NCI-H128 (cell line): ENCODE data around the gene SLC7A8.

Experiments
- DNase-seq: peaks from one replicate; lab custom pipeline; 2025; ENCODE audit not compliant: unreplicated experiment; lab: John Stamatoyannopoulos, UW

Gene SLC7A8

GRCh38 chr14:23183158-23183470 lies 346 bp downstream of the SLC7A8 start:
- DNase-seq: no peak

GRCh38 chr14:23182372-23183157 lies 895 bp downstream of the SLC7A8 start:
- DNase-seq: no peak

DNA sequence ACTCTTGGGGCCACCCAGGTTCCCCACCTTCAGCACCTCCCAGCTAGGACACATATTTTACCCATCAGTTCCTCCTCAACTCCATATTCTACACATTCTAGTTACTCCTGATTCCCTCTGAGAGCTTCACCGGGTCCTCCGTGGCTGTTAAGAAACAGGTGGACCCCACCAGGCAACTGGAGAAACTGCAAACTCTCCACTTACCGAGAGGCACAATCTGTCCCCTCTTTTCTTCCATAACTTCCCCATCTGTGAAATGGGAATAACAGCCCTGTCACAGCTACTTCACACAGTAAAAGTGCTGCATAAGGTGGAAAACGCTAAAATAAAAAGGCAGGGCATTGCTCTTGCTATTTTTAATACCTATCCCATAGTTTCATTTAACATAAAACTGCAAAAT lies 1.5 kb downstream of the SLC7A8 start:
- no peak for DNase-seq

GRCh38 chr14:23181453-23181852 lies 2.0 kb downstream of the SLC7A8 start:
- no peak for DNase-seq

- DNase-seq: no peak
These were observed 6.3 kb downstream of the SLC7A8 start for GRCh38 chr14:23177181-23177580.

DNA sequence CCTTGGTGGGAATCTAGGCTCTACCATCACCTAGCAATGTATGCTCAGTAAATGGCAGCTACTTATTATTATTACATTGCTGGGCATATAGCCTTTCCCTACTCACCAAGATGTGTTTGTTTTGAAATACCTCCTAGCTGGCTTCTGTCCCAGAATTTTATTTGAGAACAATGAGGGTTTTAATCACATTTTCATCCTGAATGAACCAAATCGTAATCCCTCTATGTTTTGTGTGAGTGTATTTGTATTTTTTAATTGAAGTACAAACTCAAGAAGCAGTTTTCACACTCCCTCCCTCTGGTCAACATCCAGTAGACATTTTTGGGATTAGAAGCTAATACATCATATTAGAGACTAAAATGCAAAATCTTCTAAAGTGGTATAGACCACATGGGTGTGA lies 7.6 kb downstream of the SLC7A8 start:
- DNase-seq: no peak

- DNase-seq: no peak
These were observed 8.9 kb downstream of the SLC7A8 start for GRCh38 chr14:23174296-23175184.

GRCh38 chr14:23173796-23174195 lies 9.7 kb downstream of the SLC7A8 start:
- DNase-seq: no peak

DNA sequence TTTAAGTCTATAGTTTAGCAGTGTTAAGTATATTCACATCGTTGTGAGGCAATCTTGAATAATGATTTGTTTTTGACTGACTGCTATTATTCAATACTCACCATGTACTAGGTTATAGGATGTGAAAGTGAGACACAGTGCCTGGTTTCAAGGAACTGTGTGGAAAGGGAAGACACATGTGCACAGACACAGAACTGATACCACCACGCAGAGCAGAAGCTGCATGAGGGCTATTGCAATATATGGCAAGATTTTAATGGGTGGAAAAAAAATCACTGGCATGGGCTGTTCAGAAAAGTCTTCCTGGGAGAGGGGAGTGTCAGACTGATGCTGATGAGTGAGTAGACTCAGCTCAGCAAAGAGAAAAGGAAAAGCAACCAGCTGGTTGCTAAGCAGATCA lies 10.4 kb downstream of the SLC7A8 start:
- DNase-seq: no peak

- no peak for DNase-seq
These were observed 10.9 kb downstream of the SLC7A8 start for GRCh38 chr14:23172574-23172973.

DNA sequence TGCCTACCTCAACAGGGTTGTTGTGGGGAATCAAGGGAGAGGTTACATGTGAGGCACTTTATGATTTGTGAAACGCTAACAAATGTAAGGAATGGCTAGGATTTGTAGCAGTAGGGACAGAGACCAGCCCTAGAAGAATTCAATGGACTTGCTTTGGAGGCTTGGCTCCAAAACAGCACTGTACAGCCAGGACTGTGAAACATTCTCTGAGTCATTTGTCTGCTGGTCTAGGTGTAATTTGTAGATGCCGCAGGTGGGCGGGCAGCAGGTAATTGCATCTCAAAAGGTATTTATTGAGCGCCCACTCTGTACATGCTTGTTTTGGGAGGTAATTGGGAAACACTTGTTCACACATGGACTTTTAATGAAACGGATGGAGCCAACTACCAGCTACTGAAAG lies 11.4 kb downstream of the SLC7A8 start:
- DNase-seq: no peak

GRCh38 chr14:23171222-23171975 lies 12.1 kb downstream of the SLC7A8 start:
- DNase-seq: no peak

GRCh38 chr14:23169622-23170021 lies 13.8 kb downstream of the SLC7A8 start:
- no peak for DNase-seq

GRCh38 chr14:23168246-23168645 lies 15.2 kb downstream of the SLC7A8 start:
- DNase-seq: no peak

DNA sequence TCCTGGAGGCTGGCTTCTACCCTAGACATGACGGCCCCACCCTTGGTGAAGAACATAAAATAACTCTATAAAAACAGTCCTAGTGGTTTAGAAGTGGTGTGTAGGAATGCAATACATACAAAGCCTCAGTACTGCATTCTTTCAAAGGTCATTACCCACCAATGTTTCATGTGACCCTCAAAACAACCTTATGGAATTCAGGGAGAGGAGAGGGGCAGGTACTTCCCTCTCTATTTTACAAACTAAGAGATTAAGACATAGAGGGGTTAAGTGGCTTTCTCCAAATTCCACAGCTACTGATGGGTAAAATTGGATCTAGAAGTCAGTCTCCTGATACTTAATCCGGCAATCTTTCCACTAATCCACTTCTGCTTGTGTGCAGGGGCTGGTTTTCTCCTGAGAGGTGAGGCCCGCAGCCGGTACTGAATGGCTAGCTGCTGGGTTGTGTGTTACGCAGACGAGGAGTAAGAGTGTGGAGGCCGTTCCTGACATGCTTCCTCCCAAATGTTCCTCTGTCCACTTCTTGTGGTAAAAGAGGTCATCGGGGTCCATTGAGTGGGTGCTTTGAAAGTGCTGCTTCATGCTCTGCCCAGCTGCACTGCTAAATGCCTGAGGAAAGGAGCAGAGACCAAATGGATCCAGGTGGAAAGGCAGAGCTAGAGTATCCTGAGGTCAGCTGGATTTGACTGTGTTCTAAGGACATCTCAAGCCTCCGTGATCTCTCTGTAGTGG lies 16.2 kb downstream of the SLC7A8 start:
- no peak for DNase-seq

GRCh38 chr14:23164949-23165348 lies 18.5 kb downstream of the SLC7A8 start:
- DNase-seq: no peak

GRCh38 chr14:23164250-23164649 lies 19.2 kb downstream of the SLC7A8 start:
- no peak for DNase-seq

DNA sequence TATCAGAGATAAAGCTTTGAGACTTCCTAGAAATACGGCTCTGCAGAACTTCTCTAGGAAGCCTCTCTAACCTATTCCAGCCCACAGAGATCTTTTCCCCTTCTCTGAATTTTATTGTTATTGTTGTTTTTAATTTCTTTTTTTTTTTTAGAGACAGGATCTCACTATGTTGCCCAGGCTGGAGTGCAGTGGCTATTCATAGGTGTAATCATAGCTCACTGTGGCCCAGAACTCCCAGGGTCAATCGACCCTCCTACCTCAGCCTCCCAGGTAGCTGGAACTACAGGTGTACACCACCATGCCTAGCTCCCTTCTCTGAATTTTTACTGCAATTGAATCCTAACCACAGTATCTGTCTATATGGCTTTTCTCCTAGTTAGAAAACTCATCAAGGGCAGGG lies 19.6 kb downstream of the SLC7A8 start:
- no peak for DNase-seq

GRCh38 chr14:23162800-23163199 lies 20.7 kb downstream of the SLC7A8 start:
- DNase-seq: no peak

- DNase-seq: no peak
These were observed 21.5 kb downstream of the SLC7A8 start for GRCh38 chr14:23162005-23162404.

- no peak for DNase-seq
These were observed 22.4 kb downstream of the SLC7A8 start for GRCh38 chr14:23160924-23161522.
